Progenitor cell of endocrine pancreas (in vitro differentiated cells): Measurements from ENCODE around the gene NKIRAS2. TPM values are rescaled to one million over a fixed set of nuclear protein-coding genes. Genes with fewer than 3 reads are reported as not detected.

Experiments used
- total RNA-seq: library from RNA; stranded (reverse); gene quantifications from 2 replicates; pipeline ENCODE4 v1.2.1, GENCODE V29; 2021

The NKIRAS2 gene
- total RNA-seq, 1 donor from 2014 or later: 48.1 TPM

Other genes starting within 250 kb of the NKIRAS2 start
- gene JUP, start 233.4 kb upstream of the NKIRAS2 start, total RNA-seq: 195 and 199 TPM in 2 replicates
- 30.4 and 31.7 TPM in 2 replicates for gene P3H4, start 208.1 kb upstream of the NKIRAS2 start, total RNA-seq
- gene FKBP10, start 207.1 kb upstream of the NKIRAS2 start, total RNA-seq: 154 and 155 TPM in 2 replicates
- gene NT5C3B, start 183.9 kb upstream of the NKIRAS2 start, total RNA-seq: 105 and 115 TPM in 2 replicates
- gene KLHL10, start 182.3 kb upstream of the NKIRAS2 start, total RNA-seq: not detected in 2 replicates
- gene KLHL11, start 154.7 kb upstream of the NKIRAS2 start, total RNA-seq: 16.9 and 19.6 TPM in 2 replicates
- gene ACLY, start 101.1 kb upstream of the NKIRAS2 start, total RNA-seq: 186 and 188 TPM in 2 replicates
- 6.3 and 7.1 TPM in 2 replicates for gene ODAD4, start 89.5 kb upstream of the NKIRAS2 start, total RNA-seq
- gene CNP, start 53.3 kb upstream of the NKIRAS2 start, total RNA-seq: 98.7 and 102 TPM in 2 replicates
- 113 and 117 TPM in 2 replicates for gene DNAJC7, start 2.7 kb upstream of the NKIRAS2 start, total RNA-seq
- 3.2 and 3.7 TPM in 2 replicates for gene C17orf113, start 30.5 kb downstream of the NKIRAS2 start, total RNA-seq
- 2.7 TPM in 2 replicates for gene ZNF385C, start 78.4 kb downstream of the NKIRAS2 start, total RNA-seq
- gene DHX58, start 92.6 kb downstream of the NKIRAS2 start, total RNA-seq: 0.42 and 0.43 TPM in 2 replicates
- gene KAT2A, start 101.3 kb downstream of the NKIRAS2 start, total RNA-seq: 40.1 and 43.2 TPM in 2 replicates
- 0.16 TPM in 1 of 2 replicates, not detected in the other for gene HSPB9, start 102.7 kb downstream of the NKIRAS2 start, total RNA-seq
- 68.8 and 70.3 TPM in 2 replicates for gene RAB5C, start 134.9 kb downstream of the NKIRAS2 start, total RNA-seq
- gene KCNH4, start 161.1 kb downstream of the NKIRAS2 start, total RNA-seq: not detected in 2 replicates
- not detected in 2 replicates for gene HCRT, start 165.4 kb downstream of the NKIRAS2 start, total RNA-seq
- 6.8 and 8.1 TPM in 2 replicates for gene GHDC, start 174.4 kb downstream of the NKIRAS2 start, total RNA-seq